ENCODE data around the gene AKT1.

The AKT1 gene

DNA sequence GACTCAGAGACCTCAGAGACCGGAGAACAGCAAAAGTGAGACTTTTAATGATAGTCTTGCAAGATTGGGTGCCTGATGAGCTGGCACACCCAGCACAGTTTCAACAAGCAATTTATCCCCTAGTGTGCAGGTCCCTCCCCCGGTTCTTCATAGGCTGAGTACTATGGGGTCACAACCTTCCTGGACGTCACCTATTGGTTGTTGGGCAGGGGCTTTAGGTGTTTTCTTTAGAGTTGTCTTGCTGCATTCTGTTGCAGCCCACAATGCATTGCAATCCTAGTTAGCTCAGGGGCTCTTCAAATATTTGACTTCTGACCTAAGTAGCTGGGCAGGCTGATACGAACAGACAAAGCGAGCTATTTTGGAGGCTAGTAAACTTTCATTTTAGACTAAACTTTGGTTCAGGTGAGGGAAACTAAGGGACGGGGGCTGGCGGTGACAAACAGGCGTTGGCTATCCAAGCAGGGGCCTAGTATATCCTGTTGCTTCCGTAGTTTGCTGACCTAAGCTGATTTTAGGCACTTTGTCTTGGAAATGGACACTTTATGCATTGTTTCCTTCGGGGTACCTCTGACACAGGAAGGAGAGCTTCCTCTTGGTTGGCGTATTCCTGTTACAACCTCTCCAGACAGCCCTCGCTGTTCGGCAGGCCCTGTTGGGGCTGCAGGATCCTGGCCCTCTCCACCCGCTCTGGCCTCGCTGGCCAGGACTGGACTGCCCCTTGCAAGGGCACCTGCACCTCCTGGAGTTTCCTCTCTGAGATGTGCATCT is 28.5 kb downstream of the AKT1 start:
- no peaks in the 10 kb centered on the region for H3K4me1 Mint-ChIP-seq
- H3K9me3 Mint-ChIP-seq: no peaks in the 10 kb centered on the region
- H3K27me3 Mint-ChIP-seq: no peaks in the 10 kb centered on the region
- H3K36me3 Mint-ChIP-seq (ENCODE audit: insufficient read depth): peaks cover 8% of the 10 kb centered on the region
- DNase-seq (ENCODE audit: low spot score in 2 of 2): no peak
- no peak for ATAC-seq (replicated peaks; ENCODE audit: extremely low read depth, poor library complexity, severe bottlenecking)
- no peak overlapping the region for H3K27ac Mint-ChIP-seq (ENCODE audit: low read depth)
- H3K4me3 Mint-ChIP-seq: no peak overlapping the region

DNA sequence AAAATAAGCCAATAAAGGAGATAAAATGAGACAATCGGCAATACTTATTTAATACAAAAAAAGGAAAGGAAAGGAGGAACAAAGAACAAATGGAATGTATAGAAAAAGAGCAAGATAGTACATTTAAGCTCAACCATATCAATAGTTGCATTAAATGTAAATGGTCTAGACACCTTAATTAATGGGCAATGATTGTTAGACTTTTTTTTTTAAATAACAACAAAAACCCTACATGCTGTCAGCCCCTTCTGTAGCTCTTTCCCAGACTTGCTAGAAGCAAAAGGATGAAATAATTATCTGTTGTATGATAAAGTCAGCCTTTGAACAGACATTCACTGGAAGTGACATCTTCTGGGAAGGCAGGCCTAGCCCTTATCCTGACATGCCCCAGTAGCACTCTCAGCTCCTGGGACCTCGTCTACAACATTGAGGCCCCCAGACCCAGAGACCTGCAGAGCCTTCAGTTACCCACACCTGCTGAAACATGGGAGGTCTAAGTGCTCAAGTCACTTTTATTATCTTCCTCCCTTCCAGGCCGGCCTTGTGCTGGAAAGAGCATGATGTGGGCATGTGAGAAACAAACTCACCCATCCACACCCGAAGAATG is 29.2 kb downstream of the AKT1 start:
- Mint-ChIP-seq H3K4me3 (no peak overlapping the region), H3K27ac (ENCODE audit: low read depth) (no peak overlapping the region), H3K36me3 (ENCODE audit: insufficient read depth) (peaks cover 8% of the 10 kb centered on the region), H3K4me1 (peaks cover under 1% of the 10 kb centered on the region), H3K9me3 (no peaks in the 10 kb centered on the region), H3K27me3 (no peaks in the 10 kb centered on the region)
- DNase-seq (ENCODE audit: low spot score in 2 of 2) (no peak), ATAC-seq (replicated peaks; ENCODE audit: extremely low read depth, poor library complexity, severe bottlenecking) (no peak)

DNA sequence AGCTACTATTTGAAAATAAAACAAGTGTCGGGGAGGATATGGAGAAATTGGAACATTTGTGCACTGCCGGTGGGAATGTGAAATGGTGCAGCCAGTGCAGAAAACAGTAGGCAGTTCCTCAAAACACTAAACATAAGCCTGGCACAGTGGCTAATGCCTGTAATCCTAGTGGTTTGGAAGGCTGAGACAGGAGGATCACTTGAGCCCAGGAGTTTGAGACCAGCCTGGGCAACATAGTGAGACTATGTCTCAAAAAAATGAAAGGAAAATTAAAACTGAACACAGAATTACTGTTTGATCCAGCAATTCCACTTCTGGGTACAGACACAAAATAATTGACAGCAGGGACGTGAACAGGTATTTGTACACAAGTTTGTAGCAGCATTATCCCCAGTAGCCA is 30.0 kb downstream of the AKT1 start:
- no peak overlapping the region for H3K27ac Mint-ChIP-seq (ENCODE audit: low read depth)
- ATAC-seq (replicated peaks; ENCODE audit: extremely low read depth, poor library complexity, severe bottlenecking): no peak

DNA sequence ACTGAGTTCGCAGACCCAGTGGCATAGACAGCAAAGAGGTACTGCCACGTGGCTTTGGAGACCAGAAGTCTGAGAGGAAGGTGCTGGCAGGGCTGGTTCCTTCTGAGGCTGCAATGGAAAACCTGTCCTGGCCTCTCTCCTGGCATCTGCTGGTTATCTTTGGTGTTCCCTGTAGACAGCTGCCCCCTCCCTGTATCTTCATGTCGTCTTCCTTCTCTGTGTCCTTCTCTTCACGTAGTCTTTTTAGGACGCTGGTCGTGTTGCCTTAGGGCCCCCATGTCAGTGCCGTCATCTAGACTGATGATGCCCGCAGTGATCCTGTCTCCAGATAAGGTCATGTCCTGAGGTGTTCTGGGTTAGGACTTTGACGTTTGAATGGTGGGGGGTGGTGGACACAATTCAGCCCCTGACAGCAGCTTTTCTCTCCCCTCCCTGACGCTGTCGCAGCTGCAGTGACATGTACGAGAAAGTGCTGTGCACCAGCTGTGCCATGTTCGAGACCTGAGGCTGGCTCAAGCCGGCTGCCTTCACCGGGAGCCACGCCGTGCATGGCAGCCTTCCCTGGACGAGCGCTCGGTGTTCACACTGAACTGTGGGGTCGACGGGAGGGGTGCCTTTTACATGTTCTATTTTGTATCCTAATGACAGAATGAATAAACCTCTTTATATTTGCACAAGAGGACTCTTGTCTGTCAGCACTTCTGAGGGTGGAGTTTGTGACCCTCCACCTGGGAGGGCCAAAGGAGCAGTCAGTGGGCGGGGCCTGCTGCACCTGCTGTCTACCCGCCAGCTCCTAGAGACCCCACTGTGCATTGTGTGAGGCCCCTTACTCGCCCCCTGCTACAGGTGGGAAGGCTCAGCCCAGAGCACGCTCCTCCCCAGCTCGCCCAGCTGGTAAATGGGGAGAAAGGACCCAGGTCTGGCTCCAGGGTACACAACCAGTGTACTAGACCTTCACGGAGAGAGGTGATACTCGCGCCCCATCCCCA is 36.3 kb downstream of the AKT1 start:
- H3K4me1 Mint-ChIP-seq: peaks cover 29% of the 10 kb centered on the region

More for the DNA sequence above, 30.0 kb downstream of the AKT1 start:
- Mint-ChIP-seq H3K4me3 (no peak overlapping the region), H3K36me3 (ENCODE audit: insufficient read depth) (peaks cover 4% of the 10 kb centered on the region), H3K9me3 (no peaks in the 10 kb centered on the region), H3K27me3 (no peaks in the 10 kb centered on the region), H3K4me1 (peaks cover 9% of the 10 kb centered on the region)
- DNase-seq (ENCODE audit: low spot score in 2 of 2): no peak

DNA sequence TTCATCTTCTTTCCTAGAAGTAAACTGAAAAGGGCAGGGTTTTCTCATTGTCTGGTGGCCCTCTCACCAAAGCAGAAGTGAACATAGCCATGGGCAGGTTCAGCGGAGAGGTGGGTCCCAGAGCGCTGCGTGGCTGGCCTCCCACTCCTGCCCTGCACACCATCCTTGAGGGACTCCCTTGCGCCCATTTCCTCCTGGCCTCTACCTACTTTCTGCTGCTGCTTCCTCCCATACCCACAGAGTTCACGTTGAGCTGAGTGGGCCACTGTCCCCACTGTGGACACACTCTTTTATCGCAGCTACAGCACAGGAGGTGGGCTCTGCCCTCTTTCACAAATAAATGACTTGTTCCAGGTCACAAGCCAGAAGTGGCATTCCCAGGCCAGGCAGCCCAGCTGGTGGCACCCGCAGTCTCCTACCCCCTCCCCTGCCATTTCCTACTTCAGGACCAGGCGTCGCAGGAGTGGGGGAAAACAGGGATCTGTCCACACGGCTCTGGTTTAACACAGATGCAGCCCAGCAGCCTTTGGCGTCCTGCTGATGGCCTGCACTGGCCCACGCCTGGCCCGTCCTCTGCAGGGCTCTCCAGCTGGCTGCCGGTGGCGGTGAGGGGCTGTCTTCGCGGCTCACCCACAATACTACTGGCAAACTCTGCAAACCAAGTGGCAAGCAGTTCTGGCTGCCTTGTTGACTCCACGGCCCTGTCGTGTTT is 37.7 kb downstream of the AKT1 start:
- Mint-ChIP-seq H3K9me3 (no peaks in the 10 kb centered on the region), H3K27me3 (no peaks in the 10 kb centered on the region), H3K4me3 (no peak overlapping the region), H3K4me1 (peaks cover 37% of the 10 kb centered on the region), H3K36me3 (ENCODE audit: insufficient read depth) (peaks cover 31% of the 10 kb centered on the region), H3K27ac (ENCODE audit: low read depth) (peak overlapping the region; percentile 61)
- DNase-seq (ENCODE audit: low spot score in 2 of 2) (no peak), ATAC-seq (replicated peaks; ENCODE audit: extremely low read depth, poor library complexity, severe bottlenecking) (no peak)

More for the DNA sequence above, 36.3 kb downstream of the AKT1 start:
- ATAC-seq (replicated peaks; ENCODE audit: extremely low read depth, poor library complexity, severe bottlenecking) (no peak), DNase-seq (ENCODE audit: low spot score in 2 of 2) (no peak)
- Mint-ChIP-seq H3K4me3 (no peak overlapping the region), H3K27ac (ENCODE audit: low read depth) (no peak overlapping the region), H3K9me3 (no peaks in the 10 kb centered on the region), H3K27me3 (no peaks in the 10 kb centered on the region), H3K36me3 (ENCODE audit: insufficient read depth) (peaks cover 25% of the 10 kb centered on the region)

DNA sequence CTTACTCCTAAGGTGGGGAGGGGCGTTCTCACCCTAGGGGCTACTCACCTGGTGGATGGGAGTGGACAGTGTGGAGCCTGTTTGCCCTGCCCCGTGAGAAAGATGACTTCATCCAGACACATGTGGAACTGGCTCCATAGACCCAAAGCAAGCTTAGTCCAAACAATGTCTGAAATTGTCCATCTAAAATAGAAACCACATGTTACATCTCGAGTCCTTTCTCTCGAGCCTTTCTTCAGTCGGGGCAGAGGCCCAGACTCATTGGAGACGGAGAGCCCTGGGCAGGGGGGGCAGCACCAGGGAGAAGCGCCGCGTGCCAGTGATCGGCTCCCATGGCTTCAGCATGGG is 38.3 kb downstream of the AKT1 start:
- H3K4me1 Mint-ChIP-seq: peaks cover 37% of the 10 kb centered on the region
- no peak overlapping the region for H3K4me3 Mint-ChIP-seq
- no peak for ATAC-seq (replicated peaks; ENCODE audit: extremely low read depth, poor library complexity, severe bottlenecking)
- no peaks in the 10 kb centered on the region for H3K27me3 Mint-ChIP-seq
- no peaks in the 10 kb centered on the region for H3K9me3 Mint-ChIP-seq
- peaks cover 32% of the 10 kb centered on the region for H3K36me3 Mint-ChIP-seq (ENCODE audit: insufficient read depth)
- no peak for DNase-seq (ENCODE audit: low spot score in 2 of 2)
- no peak overlapping the region for H3K27ac Mint-ChIP-seq (ENCODE audit: low read depth)

DNA sequence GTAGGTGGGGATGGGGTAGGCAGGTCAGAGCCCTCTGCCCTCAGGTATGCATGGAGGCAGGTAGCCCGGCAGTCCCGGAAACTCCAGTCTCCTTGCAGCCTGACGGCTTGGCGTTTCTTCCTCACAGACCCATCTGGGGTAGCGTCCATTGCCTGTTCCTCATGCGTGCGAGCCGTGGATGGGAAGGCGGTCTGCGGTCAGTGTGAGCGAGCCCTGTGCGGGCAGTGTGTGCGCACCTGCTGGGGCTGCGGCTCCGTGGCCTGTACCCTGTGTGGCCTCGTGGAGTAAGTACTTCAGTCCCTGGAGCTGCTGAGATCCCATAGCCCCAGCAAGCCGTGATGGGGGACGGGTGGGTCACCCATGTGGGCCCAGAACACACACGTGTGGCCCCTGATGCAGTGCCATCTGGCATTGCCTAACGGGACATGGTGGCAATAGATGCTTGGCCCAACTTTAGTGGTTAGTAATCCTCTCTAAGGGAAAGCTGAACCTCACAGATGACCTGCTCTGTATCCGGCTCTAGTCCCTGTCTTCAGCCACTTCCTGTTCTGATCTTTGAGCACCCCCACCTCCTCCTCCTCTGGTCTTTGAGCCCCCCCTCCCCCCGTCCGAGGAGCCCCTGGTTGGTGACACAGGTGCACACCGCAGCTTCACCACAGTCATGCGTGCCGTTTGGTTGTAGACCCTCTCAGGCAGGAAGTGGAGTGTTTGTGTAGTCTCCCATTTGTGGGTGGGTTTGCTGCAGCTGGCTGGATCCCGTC is 38.9 kb downstream of the AKT1 start:
- ATAC-seq (replicated peaks; ENCODE audit: extremely low read depth, poor library complexity, severe bottlenecking) (no peak), DNase-seq (ENCODE audit: low spot score in 2 of 2) (no peak)
- H3K27me3 Mint-ChIP-seq: no peaks in the 10 kb centered on the region
- H3K27ac Mint-ChIP-seq (ENCODE audit: low read depth): no peak overlapping the region
- peaks cover 37% of the 10 kb centered on the region for H3K4me1 Mint-ChIP-seq
- H3K4me3 Mint-ChIP-seq: no peak overlapping the region
- H3K36me3 Mint-ChIP-seq (ENCODE audit: insufficient read depth): peaks cover 32% of the 10 kb centered on the region
- no peaks in the 10 kb centered on the region for H3K9me3 Mint-ChIP-seq

DNA sequence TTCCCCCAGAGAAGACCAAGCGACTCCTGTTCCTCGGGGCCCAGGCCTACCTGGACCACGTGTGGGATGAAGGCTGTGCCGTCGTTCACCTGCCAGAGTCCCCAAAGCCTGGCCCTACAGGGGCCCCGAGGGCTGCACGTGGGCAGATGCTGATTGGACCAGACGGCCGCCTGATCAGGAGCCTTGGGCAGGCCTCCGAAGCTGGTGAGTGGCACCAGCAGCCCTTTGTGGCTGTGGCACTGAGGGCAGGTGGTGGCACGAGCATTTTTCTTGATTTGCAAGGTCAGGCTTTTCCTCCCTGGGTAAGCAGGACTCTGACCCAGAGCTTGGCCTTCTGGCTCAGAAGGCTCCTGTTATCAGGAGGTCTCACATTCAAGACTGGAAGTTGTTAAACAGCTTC is 39.9 kb downstream of the AKT1 start:
- peak overlapping the region; percentile 55 for H3K27ac Mint-ChIP-seq (ENCODE audit: low read depth)
- H3K27me3 Mint-ChIP-seq: no peaks in the 10 kb centered on the region
- H3K4me1 Mint-ChIP-seq: peaks cover 30% of the 10 kb centered on the region
- no peak overlapping the region for H3K4me3 Mint-ChIP-seq
- ATAC-seq (replicated peaks; ENCODE audit: extremely low read depth, poor library complexity, severe bottlenecking): no peak
- peaks cover 32% of the 10 kb centered on the region for H3K36me3 Mint-ChIP-seq (ENCODE audit: insufficient read depth)
- H3K9me3 Mint-ChIP-seq: no peaks in the 10 kb centered on the region
- DNase-seq (ENCODE audit: low spot score in 2 of 2): no peak

DNA sequence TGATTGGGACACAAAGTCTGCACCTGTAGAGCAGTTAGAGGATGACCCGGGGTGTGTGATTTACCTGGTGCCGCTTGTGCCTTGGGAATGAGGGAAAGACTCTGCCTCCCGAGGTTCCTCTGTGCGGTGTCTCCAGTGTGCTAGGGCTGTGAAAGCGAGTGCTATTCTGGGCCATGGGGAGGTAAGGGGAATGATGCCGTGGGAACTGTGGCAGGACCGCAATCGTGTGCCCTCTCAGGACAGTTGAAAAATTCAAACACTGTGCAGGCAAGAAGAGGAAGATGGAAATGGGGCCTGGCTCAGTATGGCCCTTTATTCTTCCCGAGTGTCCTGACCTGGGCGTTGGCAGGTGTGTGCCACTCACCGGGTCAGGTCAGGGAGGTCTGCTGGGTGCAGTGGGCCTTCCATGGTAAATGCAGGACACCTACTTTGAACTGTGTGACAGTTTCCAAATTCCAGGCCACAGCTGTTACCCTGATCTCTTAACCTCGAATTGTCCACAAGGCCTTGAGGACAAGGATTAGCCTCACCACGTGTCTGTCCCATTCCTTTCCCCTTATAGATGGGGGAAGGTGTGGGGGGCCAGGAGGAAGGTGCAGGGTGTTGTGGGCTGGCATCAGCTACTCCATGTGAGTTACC is 41.2 kb downstream of the AKT1 start:
- peak overlapping the region; percentile 89 for H3K27ac Mint-ChIP-seq (ENCODE audit: low read depth)
- H3K9me3 Mint-ChIP-seq: no peaks in the 10 kb centered on the region
- H3K27me3 Mint-ChIP-seq: no peaks in the 10 kb centered on the region
- H3K36me3 Mint-ChIP-seq (ENCODE audit: insufficient read depth): peaks cover 30% of the 10 kb centered on the region
- ATAC-seq (replicated peaks; ENCODE audit: extremely low read depth, poor library complexity, severe bottlenecking) (no peak), DNase-seq (ENCODE audit: low spot score in 2 of 2) (no peak)
- H3K4me1 Mint-ChIP-seq: peaks cover 28% of the 10 kb centered on the region
- H3K4me3 Mint-ChIP-seq: peak overlapping the region; percentile 89

DNA sequence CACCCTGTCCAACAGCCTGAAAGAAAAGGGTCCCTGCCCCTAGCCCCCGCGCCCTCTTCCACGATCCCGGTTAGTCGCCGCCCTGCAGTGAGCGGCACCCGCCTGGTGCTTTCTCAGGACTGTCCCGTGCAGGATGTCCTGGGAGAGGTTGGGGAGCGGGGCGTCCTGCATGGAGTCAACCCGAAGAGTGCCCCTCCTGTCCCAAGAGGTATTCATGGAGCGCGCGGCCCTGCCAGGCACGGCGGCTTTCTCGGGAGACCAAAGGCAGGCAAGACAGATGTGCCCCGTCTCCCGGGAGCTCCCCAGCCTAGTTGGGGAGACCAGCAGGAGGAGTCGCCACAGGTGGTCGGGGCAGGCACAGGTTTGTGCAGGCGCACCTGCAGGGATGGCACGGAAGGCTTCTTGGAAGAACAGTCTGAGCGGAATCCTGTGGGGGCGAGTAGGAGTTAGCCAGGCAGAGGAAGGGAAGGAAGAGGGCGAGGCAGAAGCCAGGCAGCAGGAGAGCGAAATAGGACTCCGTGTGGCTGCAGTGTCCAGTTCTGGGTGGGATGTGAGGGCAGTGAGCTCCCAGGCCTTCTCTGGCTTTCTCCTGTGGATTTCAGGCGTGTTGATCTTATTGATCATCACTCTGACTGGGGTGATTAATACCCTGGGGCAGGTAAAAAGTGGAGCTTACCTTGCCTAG is 41.9 kb downstream of the AKT1 start:
- peaks cover 28% of the 10 kb centered on the region for H3K4me1 Mint-ChIP-seq
- peak overlapping the region; percentile 89 for H3K4me3 Mint-ChIP-seq
- H3K27ac Mint-ChIP-seq (ENCODE audit: low read depth): peak overlapping the region; percentile 89
- peaks cover 27% of the 10 kb centered on the region for H3K36me3 Mint-ChIP-seq (ENCODE audit: insufficient read depth)
- H3K9me3 Mint-ChIP-seq: no peaks in the 10 kb centered on the region
- no peak for DNase-seq (ENCODE audit: low spot score in 2 of 2)
- H3K27me3 Mint-ChIP-seq: no peaks in the 10 kb centered on the region
- no peak for ATAC-seq (replicated peaks; ENCODE audit: extremely low read depth, poor library complexity, severe bottlenecking)

Measured in central memory CD8-positive, alpha-beta T cell (primary cell).